ENCODE results near the gene FAM228B. TPM values are rescaled to one million over a fixed set of nuclear protein-coding genes. Genes with fewer than 3 reads are reported as not detected.

The FAM228B gene
- total and polyA plus RNA-seq, 9 of the 15 experiments (the other 6 are each of a cell fraction or from before 2014, with no cell fraction given): 1.1 to 3.7 (median 2.6) TPM

- TF ChIP-seq LARP7 (IDR thresholded peaks at IDR 0.05) (no peak), RFX7 (CRISPR knock-in tag; IDR thresholded peaks at IDR 0.05) (no peak), PHF8 (IDR thresholded peaks at IDR 0.05; ENCODE audit: borderline replicate concordance, low read length) (peak; percentile 89), MNT (conservative IDR thresholded peaks at IDR 0.05) (peak; percentile 68 to 84), GABPB1 (CRISPR knock-in tag; IDR thresholded peaks at IDR 0.05) (peak; percentile 100), HLTF (IDR thresholded peaks at IDR 0.05) (no peak; the same call in 1 of the 2 replicates), CAMTA2 (CRISPR knock-in tag; conservative IDR thresholded peaks at IDR 0.05) (no peak), KLF16 (IDR thresholded peaks at IDR 0.05) (no peak), ZNF699 (CRISPR knock-in tag; IDR thresholded peaks at IDR 0.05; ENCODE audit: insufficient replicate concordance) (no peak), POLR2A (conservative IDR thresholded peaks at IDR 0.05) (peak; percentile 94), KLF10 (CRISPR knock-in tag; IDR thresholded peaks at IDR 0.05) (no peak), BRF2 (IDR thresholded peaks at IDR 0.05; ENCODE audit: borderline replicate concordance, insufficient read depth, insufficient read length) (no peak), MITF (IDR thresholded peaks at IDR 0.05) (peak; percentile 25; the same call in 1 of the 2 replicates), ZBTB8A (IDR thresholded peaks at IDR 0.05; ENCODE audit: partially characterized antibody) (no peak), KHSRP (IDR thresholded peaks at IDR 0.05) (peak; percentile 45; the same call in 1 of the 2 replicates), ARID1B (IDR thresholded peaks at IDR 0.05) (peak; percentile 19; the same call in 1 of the 2 replicates), IRF2 (CRISPR knock-in tag; IDR thresholded peaks at IDR 0.05) (no peak), NUFIP1 (IDR thresholded peaks at IDR 0.05; ENCODE audit: partially characterized antibody) (no peak), THRA (IDR thresholded peaks at IDR 0.05) (no peak), ZNF121 (CRISPR knock-in tag; conservative IDR thresholded peaks at IDR 0.05) (0 out of 2 replicates have a peak, but pooled peaks have one; percentile 10), CHD1 (IDR thresholded peaks at IDR 0.05; ENCODE audit: low read length) (peak; percentile 71), ZNF766 (CRISPR knock-in tag; conservative IDR thresholded peaks at IDR 0.05) (no peak), ZBTB43 (CRISPR knock-in tag; IDR thresholded peaks at IDR 0.05) (0 out of 2 replicates have a peak, but pooled peaks have one; percentile 51)
Measured at GRCh38 chr2:24075915-24076848, 47.1 kb upstream of the FAM228B start, which contains the start of gene SF3B6 (continued).
